Heart right ventricle (tissue), 16 donors: Measurements from ENCODE around the gene KCTD11. TPM values are rescaled to one million over a fixed set of nuclear protein-coding genes. Genes with fewer than 3 reads are reported as not detected.

Experiments used
- ATAC-seq, 8 donors: fragments of 200-7000 bp; cut with Tn5 transposase; one replicate each; pipeline ENCODE4 v1.9.1; 2020; ENCODE audit warnings: mild to moderate bottlenecking in 8 of 8, moderate library complexity in 8 of 8, moderate number of reproducible peaks in 1 of 8
- DNase-seq, 2 donors: peaks; one replicate each; pipeline ENCODE4 v3.0.0-alpha.2; 2020
- H3K27ac ChIP-seq, 10 donors: fragments of 200-600 bp; sonication (generic) in 2 of 10; one replicate each; pipeline versions ENCODE4 v1.5.0 to v1.8.0; 2020 to 2022; ENCODE audit warnings: mild to moderate bottlenecking in 3 of 10
- H3K27me3 ChIP-seq, 7 donors: fragments of 200-600 bp; one replicate each; pipeline ENCODE4 v1.8.0; 2021 to 2022; ENCODE audit warnings: mild to moderate bottlenecking in 2 of 7
- H3K36me3 ChIP-seq, 9 donors: fragments of 200-600 bp; sonication (generic) in 1 of 9; one replicate each; pipeline versions ENCODE4 v1.5.0 to v1.8.0; 2020 to 2022; ENCODE audit warnings: mild to moderate bottlenecking in 2 of 9
- H3K4me1 ChIP-seq, 9 donors: fragments of 200-600 bp; sonication (generic) in 1 of 9; one replicate each; pipeline versions ENCODE4 v1.5.0 to v1.8.0; 2020 to 2022; ENCODE audit warnings: mild to moderate bottlenecking in 4 of 9
- H3K4me3 ChIP-seq, 10 donors: fragments of 200-600 bp; sonication (generic) in 2 of 10; one replicate each; pipeline versions ENCODE4 v1.5.0 to v1.8.0; 2020 to 2022; ENCODE audit warnings: mild to moderate bottlenecking in 7 of 10, moderate library complexity in 2 of 10
- H3K9me3 ChIP-seq, 11 donors: fragments of 200-600 bp in 10 of 11; sonication (generic) in 2 of 11; one replicate each; pipeline versions ENCODE4 v1.5.0 to v1.8.0; 2013 to 2022; ENCODE audit warnings: mild to moderate bottlenecking in 2 of 11, control low read depth in 1 of 11, moderate library complexity in 1 of 11
- CTCF ChIP-seq, 9 donors: fragments of 200-600 bp; sonication (generic) in 2 of 9; IDR thresholded peaks; one replicate each; pipeline versions ENCODE4 v1.5.0 to v1.8.0; 2021 to 2022; ENCODE audit warnings: antibody characterized with exemption in 9 of 9, mild to moderate bottlenecking in 5 of 9, moderate library complexity in 1 of 9
- WGBS, 2 donors: extraction: QIAGEN DNeasy Blood & Tissue Kit; methylation state at CpG; one replicate each; pipeline ENCODE4 v1.1.7; 2013; ENCODE audit warnings: inconsistent platforms in 1 of 2; 5-methylcytosine and 5-hydroxymethylcytosine counted together
- intact Hi-C, 10 donors: fragments of 100-400 bp; cut with DNase I; formaldehyde crosslinking; loops; one replicate each; pipeline versions ENCODE4 v1.11.1 to v1.14.2; 2022
- polyA plus RNA-seq, 2 donors: library from polyadenylated mRNA; stranded (reverse); fragments of 200-250 nt; gene quantifications; one replicate each; pipeline ENCODE4 v1.2.3, GENCODE V29; 2013
- total RNA-seq, 10 donors: library from RNA; stranded (reverse); fragmentation: NEBNext Ultra II Directional in 3 of 10; extraction: Animal tissue kit (Norgen Biotek cat#: 25700) in 3 of 10; gene quantifications; one replicate each; pipeline versions ENCODE4 v1.2.1 to v1.2.4, GENCODE V29; 2021 to 2023
- donor health status: Arrhythmogenic right ventricular cardiomyopathy.
- donor health status: ischemic (EF 13 %, LVEDD 7.1; RV severe dilation, severe dysfunction).
- donor health status: healthy with polysubstance abuse.
- donor health status: DM: no; HTN: yes; CAD: no.
- donor health status: DM: no; HTN: no; CAD: no.
- donor health status: ischemic (EF 25% LVEDD 6.9; RV normal size, moderate dysfunction).
- donor health status: ischemic (EF 25% LVEDD 5.7; RV mildly dilated, moderate dysfunction).
- donor health status: healthy.
- donor health status: DM: yes; HTN: yes; CAD: no.
- donor health status: Ischemic cardiomyopathy.
- donor health status: ischemic (EF 35%, LVEDD 5.7; RV mildly dilated, moderate dysfunction).
- donor health status: nonischemic (EF 11% LVEDD 7.7; RV severe dilation, severe dysfunction).
- donor health status: DM: yes; HTN: yes; CAD: no.
- donor health status: PGD.
- donor health status: ischemic (EF 29% LVEDD 5.4; RV normal size, mild dysfunction).
- donor health status: nonischemic (EF 23%, LVEDD 6.1; RV moderate dilation, normal function).

The KCTD11 gene
- total and polyA plus RNA-seq, 12 donors, result 4.3 to 8.5 (median 5.3) TPM

DNA sequence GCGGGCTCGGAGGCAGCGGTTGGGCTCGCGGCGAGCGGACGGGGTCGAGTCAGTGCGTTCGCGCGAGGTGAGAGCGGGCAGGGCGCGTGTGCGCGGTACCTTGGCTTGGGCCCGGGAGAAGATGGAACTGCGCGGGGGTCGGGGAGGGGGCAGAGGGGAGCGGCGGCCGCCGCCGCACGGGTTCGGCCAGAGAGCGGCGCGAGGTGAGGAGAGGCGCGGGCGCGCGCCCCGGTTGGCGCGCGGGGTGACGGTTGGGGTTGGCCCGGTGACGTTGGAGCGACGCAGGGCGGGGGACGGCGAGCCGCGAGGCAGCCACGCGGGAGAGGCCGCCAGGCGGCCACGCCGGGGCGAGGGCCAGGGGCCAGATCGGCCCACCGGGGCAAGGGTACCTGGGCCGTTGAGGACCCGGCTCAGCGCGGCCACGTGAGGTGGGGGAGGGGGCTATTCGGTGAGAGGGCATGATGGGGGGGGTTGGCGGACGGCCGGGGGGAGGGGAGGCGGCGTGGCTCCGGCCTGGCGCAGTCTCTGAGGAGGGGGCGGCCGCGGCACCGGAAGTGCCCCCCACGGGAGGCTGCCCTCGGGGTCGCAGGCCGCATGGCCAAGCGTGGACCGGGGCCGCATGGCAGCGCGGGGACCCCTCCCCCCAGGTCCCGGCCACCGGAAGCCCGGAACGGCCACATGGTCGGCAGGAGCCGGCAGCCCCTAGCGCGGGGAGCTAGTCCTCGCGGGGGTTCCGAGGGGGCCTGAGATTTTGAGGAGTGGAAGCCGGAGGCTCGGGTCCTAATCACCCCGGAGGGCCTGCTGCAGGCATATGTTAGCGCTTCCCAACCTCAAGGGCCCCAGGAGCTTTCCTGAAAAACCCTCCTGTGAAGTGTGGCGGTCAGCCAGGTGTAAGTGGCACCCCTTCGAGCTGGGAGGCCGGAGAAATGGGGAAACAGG, 44.0 kb upstream of the KCTD11 start:
- DNase-seq (peak in 1 of 2 donors; percentile 64), ATAC-seq (peak in 4 of 8 donors; percentile 14 to 41 (median 30))
- Histone ChIP-seq H3K9me3 (no peaks in the 10 kb centered on the region), H3K4me1 (peaks cover 1 to 50% (median 35%) of the 10 kb centered on the region in 9 donors), H3K36me3 (peaks cover 0 to 38% (median 33%) of the 10 kb centered on the region in 9 donors), H3K4me3 (peak overlapping the region; percentile 76 to 98 (median 91)), H3K27ac (peak overlapping the region; percentile 87 to 100 (median 98)), H3K27me3 (no peaks in the 10 kb centered on the region)
- intact Hi-C loops, result loop anchor here in 5 of 10 donors (1.0 to 10.0 kb wide), 7 partner anchors 21 to 264 kb away; partner anchors contain the start of genes GABARAP (in 2 of the 5), CLDN7 (in 1 of the 5), NEURL4 (in 1 of the 5) and SLC16A11 (in 1 of the 5)
- peak in 2 of 9 donors; percentile 11 to 37 for TF ChIP-seq CTCF (IDR thresholded peaks at IDR 0.05)
- 0 to 1% methylated on average over 69 to 104 of the region's 104 CpGs for WGBS, 2 donors

DNA sequence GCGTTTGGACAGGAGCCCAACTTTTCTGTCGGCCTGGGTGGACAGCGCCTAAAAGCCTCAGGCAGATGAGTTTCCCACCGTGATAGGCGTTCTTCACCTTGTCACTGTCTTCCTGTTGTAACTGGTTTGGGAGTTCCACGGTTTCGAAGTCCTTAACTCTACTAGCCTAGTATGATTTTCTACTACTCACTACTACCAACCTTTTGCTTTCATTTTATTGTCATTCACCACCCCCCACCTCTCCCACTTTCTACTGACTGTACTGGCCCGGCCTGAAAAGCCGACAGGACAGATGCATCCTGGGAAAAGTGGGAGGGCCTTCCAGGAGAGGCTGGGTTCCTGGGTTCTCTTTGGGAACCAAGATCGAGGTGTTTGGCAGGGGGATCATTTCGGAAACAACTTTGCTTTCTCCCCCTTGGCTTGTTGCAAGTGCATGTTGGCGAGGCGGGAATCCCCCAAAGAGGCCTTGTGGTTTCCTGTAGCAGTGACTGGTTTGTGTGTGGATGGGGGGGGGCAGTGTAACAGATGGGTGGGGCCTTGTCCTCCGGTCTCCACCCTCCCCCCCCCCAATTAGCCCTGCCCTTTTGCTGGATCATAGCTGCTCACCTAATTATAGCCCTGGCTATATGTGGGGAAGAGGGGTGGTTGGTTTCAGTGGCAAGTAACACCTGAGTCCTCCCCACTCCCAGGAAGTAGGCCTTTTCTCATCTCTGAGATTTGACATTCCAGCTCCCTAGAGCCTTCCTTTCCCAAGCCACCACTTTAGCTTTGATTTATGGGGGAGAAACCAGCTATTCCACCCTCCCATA, 43.1 kb upstream of the KCTD11 start:
- intact Hi-C loops, result loop anchor here in 4 of 10 donors (5.0 to 10.0 kb wide), 5 partner anchors 47 to 264 kb away; partner anchors contain the start of genes CLDN7 (in 1 of the 4), GABARAP (in 1 of the 4), SLC16A11 (in 1 of the 4) and TMEM256 (in 1 of the 4)
- H3K27me3 ChIP-seq, result no peaks in the 10 kb centered on the region
- peaks cover 7 to 59% (median 44%) of the 10 kb centered on the region in 9 donors for H3K4me1 ChIP-seq
- peak overlapping the region; percentile 76 to 98 (median 91) for H3K4me3 ChIP-seq
- 2 to 4% methylated on average over 14 of the region's 14 CpGs for WGBS, 2 donors
- H3K27ac ChIP-seq, result peak overlapping the region in 9 of 10 donors; percentile 87 to 100 (median 99)
- H3K9me3 ChIP-seq, result no peaks in the 10 kb centered on the region
- peak in 1 of 2 donors; percentile 86 for DNase-seq
- H3K36me3 ChIP-seq, result peaks cover 0 to 47% (median 41%) of the 10 kb centered on the region in 9 donors
- ATAC-seq, result peak in 4 of 8 donors; percentile 12 to 25 (median 22)
- TF ChIP-seq CTCF (IDR thresholded peaks at IDR 0.05), result no peak

GRCh38 chr17:7309628-7310027, 42.3 kb upstream of the KCTD11 start:
- Histone ChIP-seq H3K9me3 (no peaks in the 10 kb centered on the region), H3K4me1 (peaks cover 12 to 67% (median 52%) of the 10 kb centered on the region in 9 donors), H3K4me3 (peak overlapping the region in 6 of 10 donors; percentile 76 to 98 (median 94)), H3K27me3 (no peaks in the 10 kb centered on the region), H3K36me3 (peaks cover 0 to 50% (median 44%) of the 10 kb centered on the region in 9 donors), H3K27ac (peak overlapping the region in 7 of 10 donors; percentile 87 to 100 (median 96))
- intact Hi-C loops, result loop anchor here in 4 of 10 donors (5.0 to 10.0 kb wide), 5 partner anchors 47 to 265 kb away; partner anchors contain the start of genes CLDN7 (in 1 of the 4), GABARAP (in 1 of the 4), SLC16A11 (in 1 of the 4) and TMEM256 (in 1 of the 4)
- WGBS, 2 donors, result 86 to 89% methylated on average over 12 of the region's 12 CpGs
- no peak for ATAC-seq
- no peak for TF ChIP-seq CTCF (IDR thresholded peaks at IDR 0.05)
- DNase-seq, result no peak
